OCI-LY1 (cell line): ENCODE results near the gene CC2D1A.

ENCODE experiments used
- EZH2 ChIP-seq: fragments of 200-600 bp; sonication (generic), shearing (Covaris generic); IDR thresholded peaks from 2 replicates; pipeline ENCODE4 v1.8.0; 2017; ENCODE audit warnings: borderline replicate concordance, mixed run types, mild to moderate bottlenecking, antibody characterized with exemption, low read length, moderate library complexity, mixed read lengths
- TF ChIP-seq, protein P1 (sequence below): fragments of 200-600 bp; sonication (generic), shearing (Covaris generic); IDR thresholded peaks from 2 replicates; pipeline ENCODE4 v1.5.1; 2017; ENCODE audit warnings: mild to moderate bottlenecking, antibody characterized with exemption, low read length, moderate library complexity, mixed read lengths

- TF ChIP-seq EZH2: no peak
- TF ChIP-seq, protein P1, sequence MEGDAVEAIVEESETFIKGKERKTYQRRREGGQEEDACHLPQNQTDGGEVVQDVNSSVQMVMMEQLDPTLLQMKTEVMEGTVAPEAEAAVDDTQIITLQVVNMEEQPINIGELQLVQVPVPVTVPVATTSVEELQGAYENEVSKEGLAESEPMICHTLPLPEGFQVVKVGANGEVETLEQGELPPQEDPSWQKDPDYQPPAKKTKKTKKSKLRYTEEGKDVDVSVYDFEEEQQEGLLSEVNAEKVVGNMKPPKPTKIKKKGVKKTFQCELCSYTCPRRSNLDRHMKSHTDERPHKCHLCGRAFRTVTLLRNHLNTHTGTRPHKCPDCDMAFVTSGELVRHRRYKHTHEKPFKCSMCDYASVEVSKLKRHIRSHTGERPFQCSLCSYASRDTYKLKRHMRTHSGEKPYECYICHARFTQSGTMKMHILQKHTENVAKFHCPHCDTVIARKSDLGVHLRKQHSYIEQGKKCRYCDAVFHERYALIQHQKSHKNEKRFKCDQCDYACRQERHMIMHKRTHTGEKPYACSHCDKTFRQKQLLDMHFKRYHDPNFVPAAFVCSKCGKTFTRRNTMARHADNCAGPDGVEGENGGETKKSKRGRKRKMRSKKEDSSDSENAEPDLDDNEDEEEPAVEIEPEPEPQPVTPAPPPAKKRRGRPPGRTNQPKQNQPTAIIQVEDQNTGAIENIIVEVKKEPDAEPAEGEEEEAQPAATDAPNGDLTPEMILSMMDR: no peak
These were observed 40.2 kb upstream of the CC2D1A start for GRCh38 chr19:13865571-13866462.
